NOMO-1 treated with dmso at 0.1 percent for 144 hours (cell line): ENCODE data around the gene OR1L1.

Source experiments
- DNase-seq: peaks from one replicate; lab custom pipeline; 2025; ENCODE audit not compliant: unreplicated experiment; lab: John Stamatoyannopoulos, UW

OR1L1 gene

GRCh38 chr9:122661416-122661815 is at the start of gene OR1L1:
TSS of gene OR1L1 (plus strand) at chr9:122661716. CDS start at chr9:122661716, 0 bp downstream.
- DNase-seq, result no peak

- no peak for DNase-seq
These were observed 47.2 kb upstream of the OR1L1 start, which contains the start of gene OR1Q1 for GRCh38 chr9:122614362-122614761. TSS of gene OR1Q1 (plus strand) at chr9:122614738. CDS start at chr9:122614738, 0 bp downstream.

- no peak for DNase-seq
These were observed 41.5 kb upstream of the OR1L1 start for GRCh38 chr9:122619996-122620395.

GRCh38 chr9:122642226-122642625 is 19.3 kb upstream of the OR1L1 start:
- DNase-seq, result no peak

GRCh38 chr9:122656378-122656777 is 5.1 kb upstream of the OR1L1 start:
- DNase-seq, result no peak

GRCh38 chr9:122657527-122657926 is 4.0 kb upstream of the OR1L1 start, which contains the start of gene OR1B1:
TSS of gene OR1B1 (minus strand) at chr9:122657627.
- no peak for DNase-seq

GRCh38 chr9:122672481-122672880 is 11.0 kb downstream of the OR1L1 start:
- no peak for DNase-seq

- no peak for DNase-seq
These were observed 23.3 kb downstream of the OR1L1 start for GRCh38 chr9:122684851-122685250.

GRCh38 chr9:122695696-122696095 is 34.2 kb downstream of the OR1L1 start:
- DNase-seq, result no peak
